HL-60/S4 (cell line): ENCODE measurements around the gene COL4A2.
"Not testable (repeated sequence)": the region's sequence is repeated elsewhere in the genome, so short reads cannot be mapped to it uniquely, and the experiment has no call there.

ENCODE experiments used
- in situ Hi-C: fragments of 300-500 bp; cut with MboI; formaldehyde crosslinking; loops from 2 replicates; pipeline ENCODE4 v1.14.3; 2022; ENCODE audit warnings: low sequenced_read_pairs

Gene COL4A2

GRCh38 chr13:110319774-110320509 lies 12.9 kb downstream of the COL4A2 start:
- in situ Hi-C loops = no loop called here

GRCh38 chr13:110320645-110321044 lies 13.6 kb downstream of the COL4A2 start:
- in situ Hi-C loops = no loop called here

GRCh38 chr13:110321573-110321972 lies 14.5 kb downstream of the COL4A2 start:
- in situ Hi-C loops = not testable (repeated sequence)

GRCh38 chr13:110322126-110322827 lies 15.2 kb downstream of the COL4A2 start:
- in situ Hi-C loops = no loop called here

GRCh38 chr13:110322828-110323171 lies 15.7 kb downstream of the COL4A2 start:
- in situ Hi-C loops = no loop called here

- in situ Hi-C loops = no loop called here
These were observed 16.2 kb downstream of the COL4A2 start for GRCh38 chr13:110323172-110323891.

- in situ Hi-C loops = no loop called here
These were observed 17.1 kb downstream of the COL4A2 start for GRCh38 chr13:110324026-110324749.

- in situ Hi-C loops = no loop called here
These were observed 19.3 kb downstream of the COL4A2 start for GRCh38 chr13:110326263-110326904.

GRCh38 chr13:110327051-110327721 lies 20.1 kb downstream of the COL4A2 start:
- in situ Hi-C loops = no loop called here

- in situ Hi-C loops = no loop called here
These were observed 21.5 kb downstream of the COL4A2 start for GRCh38 chr13:110328573-110328972.

GRCh38 chr13:110329258-110329657 lies 22.2 kb downstream of the COL4A2 start:
- in situ Hi-C loops = no loop called here

GRCh38 chr13:110329798-110330461 lies 22.8 kb downstream of the COL4A2 start:
- in situ Hi-C loops = no loop called here

GRCh38 chr13:110330491-110331011 lies 23.5 kb downstream of the COL4A2 start:
- in situ Hi-C loops = no loop called here

- in situ Hi-C loops = no loop called here
These were observed 24.3 kb downstream of the COL4A2 start for GRCh38 chr13:110331362-110331761.

- in situ Hi-C loops = no loop called here
These were observed 25.7 kb downstream of the COL4A2 start for GRCh38 chr13:110332750-110333149.

- in situ Hi-C loops = no loop called here
These were observed 26.8 kb downstream of the COL4A2 start for GRCh38 chr13:110333837-110334236.

GRCh38 chr13:110334256-110334655 lies 27.2 kb downstream of the COL4A2 start:
- in situ Hi-C loops = no loop called here

- in situ Hi-C loops = no loop called here
These were observed 27.9 kb downstream of the COL4A2 start for GRCh38 chr13:110334841-110335490.

- in situ Hi-C loops = no loop called here
These were observed 29.0 kb downstream of the COL4A2 start for GRCh38 chr13:110336108-110336507.
